BLaER1 treated with 17β-estradiol and CSF1 and Interleukin-3, amounts not matched to agents 10 nM and 100 nM (cell line): Measurements from ENCODE around the gene RIPK3.
A peak's percentile ranks its signal among the peaks of the same experiment; 100 is the strongest.

ENCODE experiments used
- H3K27ac ChIP-seq, 11 experiments: shearing (Covaris generic); formaldehyde crosslinking; 2 replicates each; pipeline ENCODE4 v1.8.1; 2022
- H3K27me3 ChIP-seq, 11 experiments: shearing (Covaris generic); formaldehyde crosslinking; 2 replicates each; pipeline ENCODE4 v1.8.1; 2022
- H3K36me3 ChIP-seq, 11 experiments: shearing (Covaris generic); formaldehyde crosslinking; 2 replicates each; pipeline ENCODE4 v1.8.1; 2022
- H3K4me1 ChIP-seq, 10 experiments: shearing (Covaris generic); formaldehyde crosslinking; 2 replicates each; pipeline ENCODE4 v1.8.1; 2022
- H3K4me2 ChIP-seq, 11 experiments: shearing (Covaris generic); formaldehyde crosslinking; 2 replicates each; pipeline ENCODE4 v1.8.1; 2022
- H3K4me3 ChIP-seq, 10 experiments: shearing (Covaris generic); formaldehyde crosslinking; 2 replicates each; pipeline ENCODE4 v1.8.1; 2022
- H3K9ac ChIP-seq, 11 experiments: shearing (Covaris generic); formaldehyde crosslinking; 2 replicates each; pipeline ENCODE4 v1.8.1; 2022
- H3K9me3 ChIP-seq, 11 experiments: shearing (Covaris generic); formaldehyde crosslinking; replicated peaks in 1 of 11; 2 replicates each; pipeline ENCODE4 v1.8.1; 2022
- H4K20me1 ChIP-seq, 11 experiments: shearing (Covaris generic); formaldehyde crosslinking; 2 replicates each; pipeline ENCODE4 v1.8.1; 2022
- Cebpa-rat ChIP-seq, 11 experiments: shearing (Covaris generic); IDR thresholded peaks; 2 replicates each; pipeline ENCODE4 v1.8.1; 2022

The RIPK3 gene

GRCh38 chr14:24310646-24311604, 28.9 kb downstream of the RIPK3 start, which contains the start of gene LTB4R:
TSS of gene LTB4R (plus strand) at chr14:24311502. CDS start at chr14:24315652, 4,150 bp downstream.
- H3K9me3 ChIP-seq, result no peaks in the 10 kb centered on the region
- H3K4me3 ChIP-seq, result peak within 1 kb of the TSS; percentile 56 to 80 (median 66)
- H3K4me2 ChIP-seq, result peak within 1 kb of the TSS; percentile 85 to 100 (median 97)
- H3K27me3 ChIP-seq, result no peaks in the 10 kb centered on the region
- H3K27ac ChIP-seq, result peak within 1 kb of the TSS; percentile 81 to 96 (median 92)
- no peak for TF ChIP-seq Cebpa-rat (IDR thresholded peaks at IDR 0.05)
- H4K20me1 ChIP-seq, result peaks cover 0 to 41% (median 19%) of the 10 kb centered on the region in 11 experiments; a peak in 13 of 22 replicates
- peak within 1 kb of the TSS; percentile 79 to 91 (median 88) for H3K9ac ChIP-seq
- peaks cover 23 to 62% (median 46%) of the 10 kb centered on the region in 11 experiments for H3K36me3 ChIP-seq
- peaks cover 74 to 89% (median 83%) of the 10 kb centered on the region in 10 experiments for H3K4me1 ChIP-seq

GRCh38 chr14:24310265-24310645, 29.5 kb downstream of the RIPK3 start:
- Histone ChIP-seq H3K4me1 (peaks cover 72 to 82% (median 77%) of the 10 kb centered on the region in 10 experiments), H3K27ac (peak overlapping the region; percentile 81 to 96 (median 92); a peak in 20 of 22 replicates), H3K9me3 (no peaks in the 10 kb centered on the region), H4K20me1 (peaks cover 0 to 47% (median 20%) of the 10 kb centered on the region in 11 experiments; a peak in 13 of 22 replicates), H3K4me2 (peak overlapping the region; percentile 85 to 100 (median 97)), H3K27me3 (no peaks in the 10 kb centered on the region), H3K36me3 (peaks cover 26 to 62% (median 46%) of the 10 kb centered on the region in 11 experiments), H3K4me3 (peak overlapping the region; percentile 56 to 80 (median 66)), H3K9ac (peak overlapping the region; percentile 79 to 91 (median 88))
- TF ChIP-seq Cebpa-rat (IDR thresholded peaks at IDR 0.05), result no peak

DNA sequence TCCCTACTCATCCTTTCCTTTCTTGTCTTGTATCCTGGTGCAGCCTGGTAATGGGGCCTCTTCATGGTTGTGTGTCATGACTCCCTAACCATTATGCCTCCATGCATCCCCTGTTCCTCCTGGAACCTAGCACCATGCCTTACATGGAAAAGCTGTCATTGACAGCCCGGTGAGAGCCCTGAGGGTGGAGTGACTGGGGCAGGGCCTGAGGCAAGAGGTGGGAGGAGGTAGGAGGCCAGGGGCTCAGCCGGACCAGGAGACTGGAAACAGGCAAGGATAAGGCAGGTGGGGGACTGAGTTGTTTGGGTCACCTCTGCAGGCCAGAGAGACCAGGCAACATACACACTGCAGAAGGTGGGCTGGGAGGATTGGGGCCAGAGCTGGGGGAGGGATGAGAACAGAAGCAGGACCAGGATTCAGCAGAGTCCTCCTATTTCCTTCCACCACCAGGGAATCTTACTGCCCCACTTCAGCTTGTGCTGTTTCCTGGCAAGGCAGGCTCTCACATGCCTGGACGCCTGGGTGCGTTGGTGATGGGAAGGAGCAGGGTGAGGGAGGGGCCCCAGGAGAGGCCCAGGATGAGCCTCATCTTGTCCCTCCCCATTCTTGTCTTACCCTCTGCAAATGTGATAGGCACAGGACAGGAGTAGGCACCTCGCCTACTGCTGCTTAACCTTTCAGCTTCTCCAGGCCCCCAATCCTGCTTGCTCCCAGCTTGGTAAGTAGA, 30.1 kb downstream of the RIPK3 start, which contains the start of gene LTB4R2:
Gene LTB4R2, plus strand, starts transcription at position 603 of the 727 bp plus-strand sequence. CDS start 525 bp downstream, outside the sequence.
- Histone ChIP-seq H3K4me1 (peaks cover 67 to 77% (median 71%) of the 10 kb centered on the region in 10 experiments), H3K9ac (peak within 1 kb of the TSS; percentile 79 to 91 (median 88)), H4K20me1 (peaks cover 0 to 50% (median 24%) of the 10 kb centered on the region in 11 experiments; a peak in 13 of 22 replicates), H3K4me3 (peak within 1 kb of the TSS; percentile 56 to 80 (median 66)), H3K27me3 (no peaks in the 10 kb centered on the region), H3K9me3 (no peaks in the 10 kb centered on the region), H3K36me3 (peaks cover 32 to 62% (median 49%) of the 10 kb centered on the region in 11 experiments), H3K4me2 (peak within 1 kb of the TSS; percentile 85 to 100 (median 97)), H3K27ac (peak within 1 kb of the TSS; percentile 81 to 96 (median 92))
- no peak for TF ChIP-seq Cebpa-rat (IDR thresholded peaks at IDR 0.05)

- H3K36me3 ChIP-seq, result peaks cover 43 to 69% (median 58%) of the 10 kb centered on the region in 11 experiments
- peaks cover 55 to 65% (median 60%) of the 10 kb centered on the region in 10 experiments for H3K4me1 ChIP-seq
- H3K27me3 ChIP-seq, result no peaks in the 10 kb centered on the region
- peak overlapping the region in 8 of 11 experiments; percentile 79 to 91 (median 88); a peak in 12 of 22 replicates for H3K9ac ChIP-seq
- peaks cover 0 to 62% (median 24%) of the 10 kb centered on the region in 11 experiments; a peak in 13 of 22 replicates for H4K20me1 ChIP-seq
- H3K4me2 ChIP-seq, result peak overlapping the region; percentile 85 to 100 (median 97); a peak in 21 of 22 replicates
- H3K9me3 ChIP-seq, result no peaks in the 10 kb centered on the region
- peak overlapping the region in 7 of 11 experiments; percentile 9 to 94 (median 30); a peak in 8 of 22 replicates for H3K27ac ChIP-seq
- peak overlapping the region in 3 of 10 experiments; percentile 70 to 80 (median 75); a peak in 5 of 20 replicates for H3K4me3 ChIP-seq
- TF ChIP-seq Cebpa-rat (IDR thresholded peaks at IDR 0.05), result no peak
Measured at GRCh38 chr14:24308342-24309124, 31.3 kb downstream of the RIPK3 start.

DNA sequence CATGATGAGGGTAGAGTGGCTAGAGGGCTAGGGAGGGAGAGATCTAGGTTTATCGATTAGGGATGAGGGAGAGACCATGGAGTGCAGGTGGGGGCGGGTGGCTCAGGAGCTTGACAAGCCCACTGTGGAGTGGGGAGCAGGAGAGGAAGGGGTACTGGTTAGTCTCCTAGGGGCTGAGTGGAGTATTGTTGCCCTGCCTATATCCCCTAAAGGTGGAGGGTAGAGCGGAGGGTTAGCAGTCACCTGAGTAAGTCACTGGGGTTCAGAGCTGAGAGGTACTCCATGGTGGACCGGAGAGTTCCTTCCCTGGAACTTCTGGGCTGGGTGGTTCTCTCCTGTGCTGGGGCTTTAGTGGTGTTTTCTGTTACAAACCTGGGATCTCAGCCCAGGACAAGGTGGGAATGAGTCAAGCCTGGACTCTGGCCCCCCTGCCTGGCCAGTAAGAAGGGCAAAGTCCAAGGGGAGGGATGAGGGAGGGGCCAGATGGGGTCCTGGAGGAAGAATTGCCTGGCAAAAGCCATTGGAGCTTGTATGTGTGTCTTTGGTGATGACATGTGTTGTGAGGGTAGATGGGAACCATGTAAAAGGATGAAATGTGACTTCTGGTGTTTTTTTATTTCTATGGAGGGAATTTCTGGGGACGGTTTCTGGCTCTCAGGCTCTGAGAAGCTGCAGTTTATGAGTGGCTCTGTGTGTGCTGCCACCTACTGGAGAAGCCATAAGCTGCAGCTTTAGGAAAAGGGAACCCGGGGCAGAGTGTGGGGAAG, 32.0 kb downstream of the RIPK3 start, which contains the start of gene CIDEB:
Gene CIDEB, minus strand, starts transcription at position 403 of the 767 bp plus-strand sequence. Its CDS starts 119 bp downstream, at position 284.
- Histone ChIP-seq H3K27ac (peak within 1 kb of the TSS in 9 of 11 experiments; percentile 9 to 93 (median 22); a peak in 12 of 22 replicates), H3K9me3 (no peaks in the 10 kb centered on the region), H3K27me3 (no peaks in the 10 kb centered on the region), H3K4me1 (peaks cover 47 to 60% (median 52%) of the 10 kb centered on the region in 10 experiments), H3K36me3 (peaks cover 51 to 77% (median 65%) of the 10 kb centered on the region in 11 experiments), H4K20me1 (peaks cover 0 to 69% (median 24%) of the 10 kb centered on the region in 11 experiments; a peak in 13 of 22 replicates), H3K4me2 (peak within 1 kb of the TSS; percentile 23 to 100 (median 96); a peak in 21 of 22 replicates), H3K9ac (peak within 1 kb of the TSS in 9 of 11 experiments; percentile 22 to 91 (median 88); a peak in 11 of 22 replicates), H3K4me3 (peak within 1 kb of the TSS in 3 of 10 experiments; percentile 70 to 80 (median 75); a peak in 4 of 20 replicates)
- TF ChIP-seq Cebpa-rat (IDR thresholded peaks at IDR 0.05), result no peak

- TF ChIP-seq Cebpa-rat (IDR thresholded peaks at IDR 0.05), result no peak
- H3K9ac ChIP-seq, result peak overlapping the region in 5 of 11 experiments; percentile 2 to 40 (median 22); a peak in 3 of 22 replicates
- no peaks in the 10 kb centered on the region for H3K9me3 ChIP-seq
- H3K4me2 ChIP-seq, result 0 out of 22 replicates have a peak overlapping the region, but pooled peaks of 1 of the 11 experiments have one; percentile 100
- peaks cover 57 to 83% (median 71%) of the 10 kb centered on the region in 11 experiments for H3K36me3 ChIP-seq
- H4K20me1 ChIP-seq, result peaks cover 0 to 75% (median 30%) of the 10 kb centered on the region in 11 experiments; a peak in 13 of 22 replicates
- H3K4me1 ChIP-seq, result peaks cover 41 to 56% (median 47%) of the 10 kb centered on the region in 10 experiments
- H3K4me3 ChIP-seq, result no peak overlapping the region
- H3K27ac ChIP-seq, result peak overlapping the region in 1 of 11 experiments; percentile 23; a peak in 2 of 22 replicates
- H3K27me3 ChIP-seq, result no peaks in the 10 kb centered on the region
Measured at GRCh38 chr14:24307156-24307574, 32.6 kb downstream of the RIPK3 start.

DNA sequence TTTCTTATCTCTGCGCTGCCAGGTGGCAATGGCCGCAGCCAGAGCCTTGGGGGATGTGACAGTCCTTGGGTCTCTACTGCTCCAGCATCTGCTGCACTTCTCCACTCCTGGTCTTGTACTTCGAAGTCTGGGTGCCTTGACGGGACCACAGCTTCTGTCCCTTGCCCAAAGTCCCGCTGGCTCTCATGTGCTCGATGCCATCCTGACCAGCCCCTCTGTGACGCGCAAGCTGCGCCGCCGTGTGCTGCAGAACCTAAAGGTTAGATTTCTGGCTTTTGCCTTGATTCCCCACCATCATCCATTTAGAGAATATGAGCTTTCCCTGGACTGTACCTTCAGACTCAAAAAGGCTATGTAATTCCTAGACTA, 35.8 kb downstream of the RIPK3 start:
- H3K27me3 ChIP-seq, result no peaks in the 10 kb centered on the region
- no peak overlapping the region for H3K4me3 ChIP-seq
- 0 out of 22 replicates have a peak overlapping the region, but pooled peaks of 1 of the 11 experiments have one; percentile 24 for H3K9ac ChIP-seq
- H3K27ac ChIP-seq, result no peak overlapping the region
- H3K4me2 ChIP-seq, result no peak overlapping the region
- peaks cover 30 to 49% (median 35%) of the 10 kb centered on the region in 10 experiments for H3K4me1 ChIP-seq
- H3K36me3 ChIP-seq, result peaks cover 68 to 82% (median 78%) of the 10 kb centered on the region in 11 experiments
- peaks cover 0 to 80% (median 24%) of the 10 kb centered on the region in 11 experiments; a peak in 12 of 22 replicates for H4K20me1 ChIP-seq
- H3K9me3 ChIP-seq, result no peaks in the 10 kb centered on the region
- TF ChIP-seq Cebpa-rat (IDR thresholded peaks at IDR 0.05), result no peak
